ENCODE measurements around the gene IL1RL2.

Gene IL1RL2

GRCh38 chr2:102289129-102289528 is 102.3 kb downstream of the IL1RL2 start:
- no peak overlapping the region for H3K27ac ChIP-seq
- CTCF ChIA-PET, result no interaction called here
- POLR2A ChIA-PET (ENCODE audit: low non-redundant PET), result interaction anchor here (0.5 to 0.6 kb wide), 2 partner anchors 38 to 54 kb away, joined by 3 read pairs; no protein-coding TSS in a partner anchor
- TF ChIP-seq, protein P1, sequence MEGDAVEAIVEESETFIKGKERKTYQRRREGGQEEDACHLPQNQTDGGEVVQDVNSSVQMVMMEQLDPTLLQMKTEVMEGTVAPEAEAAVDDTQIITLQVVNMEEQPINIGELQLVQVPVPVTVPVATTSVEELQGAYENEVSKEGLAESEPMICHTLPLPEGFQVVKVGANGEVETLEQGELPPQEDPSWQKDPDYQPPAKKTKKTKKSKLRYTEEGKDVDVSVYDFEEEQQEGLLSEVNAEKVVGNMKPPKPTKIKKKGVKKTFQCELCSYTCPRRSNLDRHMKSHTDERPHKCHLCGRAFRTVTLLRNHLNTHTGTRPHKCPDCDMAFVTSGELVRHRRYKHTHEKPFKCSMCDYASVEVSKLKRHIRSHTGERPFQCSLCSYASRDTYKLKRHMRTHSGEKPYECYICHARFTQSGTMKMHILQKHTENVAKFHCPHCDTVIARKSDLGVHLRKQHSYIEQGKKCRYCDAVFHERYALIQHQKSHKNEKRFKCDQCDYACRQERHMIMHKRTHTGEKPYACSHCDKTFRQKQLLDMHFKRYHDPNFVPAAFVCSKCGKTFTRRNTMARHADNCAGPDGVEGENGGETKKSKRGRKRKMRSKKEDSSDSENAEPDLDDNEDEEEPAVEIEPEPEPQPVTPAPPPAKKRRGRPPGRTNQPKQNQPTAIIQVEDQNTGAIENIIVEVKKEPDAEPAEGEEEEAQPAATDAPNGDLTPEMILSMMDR (conservative IDR thresholded peaks at IDR 0.05; ENCODE audit: low read depth), result no peak
- no peak for DNase-seq (ENCODE audit: low spot score)
